H1 (cell line): ENCODE data around the gene OR4S1. TPM values are rescaled to one million over a fixed set of nuclear protein-coding genes. Genes with fewer than 3 reads are reported as not detected.

ENCODE experiments used
- CHD2 ChIP-seq: IDR thresholded peaks from 2 replicates; pipeline ENCODE4 v1.6.1; 2012; ENCODE audit warnings: low read length, improper control_type of control experiment
- SAP30 ChIP-seq: fragments of 300-600 bp; sonication (generic); IDR thresholded peaks from 2 replicates; pipeline ENCODE4 v1.7.1; 2012; ENCODE audit warnings: low read length, moderate library complexity, mild to moderate bottlenecking, inconsistent platforms; ENCODE audit not compliant: insufficient read depth, insufficient replicate concordance
- YY1 ChIP-seq: IDR thresholded peaks from 2 replicates; pipeline ENCODE4 v1.6.1; 2011; ENCODE audit warnings: low read depth, mild to moderate bottlenecking, low read length
- polyA plus RNA-seq, 7 experiments: library from polyadenylated mRNA; depleted of rRNA in 3 of 7; stranded (reverse) in 5 of 7; unstranded in 2 of 7; fragments of >200 nt in 5 of 7; fragments of 200-250 nt in 2 of 7; gene quantifications; 1 replicate in 5 of 7; 2 replicates in 1 of 7; 4 replicates in 1 of 7; pipeline versions ENCODE4 v1.2.1 to v1.2.3, GENCODE V29; 2011 to 2013; ENCODE audit warnings: missing spikeins in 2 of 7, mixed read lengths in 2 of 7
- total RNA-seq: library from RNA; stranded (reverse); fragmentation: NEBNext Ultra II Directional; extraction: Animal tissue kit (Norgen Biotek cat#: 25700); gene quantifications from 2 replicates; pipeline ENCODE4 v1.2.1, GENCODE V29; 2021
- TF ChIP-seq, protein P1 (sequence below): fragments of 300-600 bp; sonication (generic); IDR thresholded peaks from 2 replicates; pipeline ENCODE4 v1.7.1; 2012; ENCODE audit warnings: low read length, moderate library complexity, mild to moderate bottlenecking, inconsistent platforms; ENCODE audit not compliant: insufficient replicate concordance

The OR4S1 gene
- total and polyA plus RNA-seq, 2 of the 8 experiments (the other 6 are each of a cell fraction or from before 2014, with no cell fraction given), result not detected

DNA sequence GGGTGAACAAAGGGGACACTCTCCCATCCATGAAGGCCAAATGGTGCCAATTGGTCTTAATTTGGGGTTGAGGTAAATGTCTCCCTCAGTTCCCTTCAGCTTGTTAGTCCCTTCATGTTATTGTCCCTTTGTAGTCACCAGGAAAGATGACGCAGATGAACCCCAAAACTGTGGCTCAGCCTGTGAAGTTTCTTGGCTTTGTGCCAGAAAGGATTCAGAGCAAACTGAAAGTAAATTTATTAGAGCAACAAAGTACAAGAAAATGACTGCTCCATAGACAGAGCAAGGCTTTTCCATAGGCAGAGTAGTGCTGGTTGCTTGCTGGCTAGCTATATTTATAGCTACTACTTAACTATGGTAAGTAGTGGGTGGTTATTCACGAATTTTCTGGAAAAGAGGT, 35.4 kb downstream of the OR4S1 start (continued):
- TF ChIP-seq, protein P1, sequence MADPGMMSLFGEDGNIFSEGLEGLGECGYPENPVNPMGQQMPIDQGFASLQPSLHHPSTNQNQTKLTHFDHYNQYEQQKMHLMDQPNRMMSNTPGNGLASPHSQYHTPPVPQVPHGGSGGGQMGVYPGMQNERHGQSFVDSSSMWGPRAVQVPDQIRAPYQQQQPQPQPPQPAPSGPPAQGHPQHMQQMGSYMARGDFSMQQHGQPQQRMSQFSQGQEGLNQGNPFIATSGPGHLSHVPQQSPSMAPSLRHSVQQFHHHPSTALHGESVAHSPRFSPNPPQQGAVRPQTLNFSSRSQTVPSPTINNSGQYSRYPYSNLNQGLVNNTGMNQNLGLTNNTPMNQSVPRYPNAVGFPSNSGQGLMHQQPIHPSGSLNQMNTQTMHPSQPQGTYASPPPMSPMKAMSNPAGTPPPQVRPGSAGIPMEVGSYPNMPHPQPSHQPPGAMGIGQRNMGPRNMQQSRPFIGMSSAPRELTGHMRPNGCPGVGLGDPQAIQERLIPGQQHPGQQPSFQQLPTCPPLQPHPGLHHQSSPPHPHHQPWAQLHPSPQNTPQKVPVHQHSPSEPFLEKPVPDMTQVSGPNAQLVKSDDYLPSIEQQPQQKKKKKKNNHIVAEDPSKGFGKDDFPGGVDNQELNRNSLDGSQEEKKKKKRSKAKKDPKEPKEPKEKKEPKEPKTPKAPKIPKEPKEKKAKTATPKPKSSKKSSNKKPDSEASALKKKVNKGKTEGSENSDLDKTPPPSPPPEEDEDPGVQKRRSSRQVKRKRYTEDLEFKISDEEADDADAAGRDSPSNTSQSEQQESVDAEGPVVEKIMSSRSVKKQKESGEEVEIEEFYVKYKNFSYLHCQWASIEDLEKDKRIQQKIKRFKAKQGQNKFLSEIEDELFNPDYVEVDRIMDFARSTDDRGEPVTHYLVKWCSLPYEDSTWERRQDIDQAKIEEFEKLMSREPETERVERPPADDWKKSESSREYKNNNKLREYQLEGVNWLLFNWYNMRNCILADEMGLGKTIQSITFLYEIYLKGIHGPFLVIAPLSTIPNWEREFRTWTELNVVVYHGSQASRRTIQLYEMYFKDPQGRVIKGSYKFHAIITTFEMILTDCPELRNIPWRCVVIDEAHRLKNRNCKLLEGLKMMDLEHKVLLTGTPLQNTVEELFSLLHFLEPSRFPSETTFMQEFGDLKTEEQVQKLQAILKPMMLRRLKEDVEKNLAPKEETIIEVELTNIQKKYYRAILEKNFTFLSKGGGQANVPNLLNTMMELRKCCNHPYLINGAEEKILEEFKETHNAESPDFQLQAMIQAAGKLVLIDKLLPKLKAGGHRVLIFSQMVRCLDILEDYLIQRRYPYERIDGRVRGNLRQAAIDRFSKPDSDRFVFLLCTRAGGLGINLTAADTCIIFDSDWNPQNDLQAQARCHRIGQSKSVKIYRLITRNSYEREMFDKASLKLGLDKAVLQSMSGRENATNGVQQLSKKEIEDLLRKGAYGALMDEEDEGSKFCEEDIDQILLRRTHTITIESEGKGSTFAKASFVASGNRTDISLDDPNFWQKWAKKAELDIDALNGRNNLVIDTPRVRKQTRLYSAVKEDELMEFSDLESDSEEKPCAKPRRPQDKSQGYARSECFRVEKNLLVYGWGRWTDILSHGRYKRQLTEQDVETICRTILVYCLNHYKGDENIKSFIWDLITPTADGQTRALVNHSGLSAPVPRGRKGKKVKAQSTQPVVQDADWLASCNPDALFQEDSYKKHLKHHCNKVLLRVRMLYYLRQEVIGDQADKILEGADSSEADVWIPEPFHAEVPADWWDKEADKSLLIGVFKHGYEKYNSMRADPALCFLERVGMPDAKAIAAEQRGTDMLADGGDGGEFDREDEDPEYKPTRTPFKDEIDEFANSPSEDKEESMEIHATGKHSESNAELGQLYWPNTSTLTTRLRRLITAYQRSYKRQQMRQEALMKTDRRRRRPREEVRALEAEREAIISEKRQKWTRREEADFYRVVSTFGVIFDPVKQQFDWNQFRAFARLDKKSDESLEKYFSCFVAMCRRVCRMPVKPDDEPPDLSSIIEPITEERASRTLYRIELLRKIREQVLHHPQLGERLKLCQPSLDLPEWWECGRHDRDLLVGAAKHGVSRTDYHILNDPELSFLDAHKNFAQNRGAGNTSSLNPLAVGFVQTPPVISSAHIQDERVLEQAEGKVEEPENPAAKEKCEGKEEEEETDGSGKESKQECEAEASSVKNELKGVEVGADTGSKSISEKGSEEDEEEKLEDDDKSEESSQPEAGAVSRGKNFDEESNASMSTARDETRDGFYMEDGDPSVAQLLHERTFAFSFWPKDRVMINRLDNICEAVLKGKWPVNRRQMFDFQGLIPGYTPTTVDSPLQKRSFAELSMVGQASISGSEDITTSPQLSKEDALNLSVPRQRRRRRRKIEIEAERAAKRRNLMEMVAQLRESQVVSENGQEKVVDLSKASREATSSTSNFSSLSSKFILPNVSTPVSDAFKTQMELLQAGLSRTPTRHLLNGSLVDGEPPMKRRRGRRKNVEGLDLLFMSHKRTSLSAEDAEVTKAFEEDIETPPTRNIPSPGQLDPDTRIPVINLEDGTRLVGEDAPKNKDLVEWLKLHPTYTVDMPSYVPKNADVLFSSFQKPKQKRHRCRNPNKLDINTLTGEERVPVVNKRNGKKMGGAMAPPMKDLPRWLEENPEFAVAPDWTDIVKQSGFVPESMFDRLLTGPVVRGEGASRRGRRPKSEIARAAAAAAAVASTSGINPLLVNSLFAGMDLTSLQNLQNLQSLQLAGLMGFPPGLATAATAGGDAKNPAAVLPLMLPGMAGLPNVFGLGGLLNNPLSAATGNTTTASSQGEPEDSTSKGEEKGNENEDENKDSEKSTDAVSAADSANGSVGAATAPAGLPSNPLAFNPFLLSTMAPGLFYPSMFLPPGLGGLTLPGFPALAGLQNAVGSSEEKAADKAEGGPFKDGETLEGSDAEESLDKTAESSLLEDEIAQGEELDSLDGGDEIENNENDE, result no peak
- TF ChIP-seq SAP30 (no peak), YY1 (no peak), CHD2 (no peak)
